Measurements from ENCODE around the gene PARD6G.

The PARD6G gene

DNA sequence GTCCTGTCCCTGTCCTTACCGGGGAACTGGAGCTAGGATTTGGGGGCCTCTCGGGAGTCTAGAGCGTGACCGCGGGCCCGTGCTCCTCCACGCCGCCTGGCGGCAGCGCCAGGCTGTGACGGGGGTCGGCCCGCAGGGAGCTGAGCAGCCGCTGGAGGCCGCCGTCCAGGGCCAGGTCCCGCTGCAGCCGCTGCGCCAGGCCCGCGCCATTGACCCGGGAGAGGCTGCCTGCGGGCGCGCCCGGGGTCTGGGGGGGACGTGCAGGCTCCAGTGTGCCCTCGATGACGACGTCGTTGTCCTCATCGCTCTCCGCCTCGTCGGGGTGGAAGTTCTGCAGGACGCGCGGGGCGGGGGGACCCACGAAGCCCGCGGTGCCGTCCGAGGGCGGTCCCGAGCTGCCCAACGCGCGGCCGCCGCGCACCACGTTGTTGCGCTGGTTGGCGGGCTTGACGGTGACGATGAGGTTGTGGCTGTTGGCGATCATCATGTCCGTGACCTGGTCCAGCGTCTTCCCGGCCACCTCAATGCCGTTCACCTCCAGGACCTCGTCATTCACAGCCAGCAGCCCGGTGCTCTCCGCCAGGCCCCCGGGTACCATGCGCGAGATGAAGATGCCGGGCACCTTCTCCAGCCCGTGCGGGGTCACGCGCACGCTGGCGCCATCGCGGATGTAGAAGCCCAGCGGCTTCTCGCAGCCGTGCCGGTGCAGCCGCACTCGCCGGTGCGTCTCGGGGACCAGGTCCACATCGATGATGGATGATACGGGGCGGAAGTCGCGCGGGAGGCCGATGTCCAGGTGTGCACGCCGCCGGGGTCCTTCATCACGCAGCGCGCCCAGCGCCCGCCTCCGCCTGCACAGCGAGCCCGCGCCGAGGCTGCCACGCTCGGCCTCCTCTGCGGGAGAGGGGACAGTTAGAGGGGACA lies 87.3 kb downstream of the PARD6G start:
- no peak overlapping the region for H3K27ac ChIP-seq
- H3K4me3 ChIP-seq: peak overlapping the region in 1 of 7 experiments; percentile 11

DNA sequence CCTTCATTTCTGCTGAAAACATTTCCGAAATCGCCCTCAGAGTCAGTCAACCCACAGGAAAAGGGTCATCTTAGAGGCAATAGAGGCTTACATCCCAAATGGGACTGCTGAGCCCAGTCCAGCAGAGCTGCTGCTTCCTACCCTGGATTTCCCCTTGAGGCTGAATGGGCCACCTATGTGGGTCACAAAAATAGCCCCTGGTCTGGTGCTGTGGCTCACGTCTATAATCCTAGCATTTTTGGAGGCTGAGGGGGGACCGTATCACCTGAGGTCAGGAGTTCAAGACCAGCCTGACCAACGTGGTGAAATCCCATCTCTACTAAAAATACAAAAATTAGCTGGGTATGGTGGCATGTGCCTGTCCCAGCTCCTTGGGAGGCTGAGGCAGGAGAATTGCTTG lies 88.9 kb downstream of the PARD6G start:
- Histone ChIP-seq H3K27ac (no peak overlapping the region), H3K4me3 (no peak overlapping the region)

DNA sequence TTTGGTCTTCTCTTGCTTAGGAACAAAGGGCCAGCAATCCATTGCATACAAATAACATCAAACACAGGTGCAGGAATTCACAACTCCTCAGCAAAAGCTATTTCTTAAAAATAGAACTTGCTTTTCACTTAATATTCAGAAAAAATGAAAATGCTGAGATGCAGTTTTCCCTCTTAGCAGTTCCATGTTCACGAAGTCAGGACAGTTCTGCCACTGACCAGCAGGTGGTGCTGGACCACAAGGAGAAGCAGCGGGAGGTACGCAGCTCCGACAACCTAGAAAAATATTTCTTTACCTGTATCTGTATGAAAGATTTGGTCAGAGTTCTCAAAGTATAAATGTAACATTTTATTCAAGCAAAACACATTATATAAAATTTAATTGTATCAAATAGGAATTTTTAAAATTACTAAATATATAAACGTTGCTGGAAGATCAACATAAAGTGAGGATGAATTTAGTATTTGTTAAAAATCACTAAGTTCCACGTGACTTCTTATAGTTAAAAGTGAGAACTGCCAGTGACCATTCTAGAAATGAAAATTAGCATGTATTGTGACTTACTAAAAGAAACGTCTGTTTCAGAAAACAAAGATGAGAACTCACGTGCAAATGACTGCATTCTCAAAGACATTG lies 89.5 kb downstream of the PARD6G start:
- no peak overlapping the region for H3K4me3 ChIP-seq
- no peak overlapping the region for H3K27ac ChIP-seq

DNA sequence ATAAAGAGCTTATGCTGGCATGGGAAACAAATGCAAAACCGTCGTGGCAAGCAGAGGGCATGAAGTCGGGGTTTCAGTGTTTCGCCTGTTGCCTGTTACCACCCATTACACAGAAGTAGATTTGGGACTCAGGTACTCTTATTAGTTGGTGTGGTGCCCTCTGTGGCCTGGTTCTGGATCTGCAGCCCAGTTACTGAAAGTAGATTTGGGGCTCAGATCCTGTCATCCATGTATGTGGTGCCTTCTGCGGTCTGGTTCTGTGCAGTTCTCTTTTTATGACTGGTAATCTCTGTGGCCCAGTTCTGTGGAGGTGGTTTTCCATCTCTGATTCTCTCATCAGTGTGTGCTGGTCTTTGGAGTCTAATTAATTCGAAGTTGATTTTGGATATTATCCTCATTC lies 93.0 kb downstream of the PARD6G start:
- no peak overlapping the region for H3K27ac ChIP-seq
- H3K4me3 ChIP-seq: no peak overlapping the region

DNA sequence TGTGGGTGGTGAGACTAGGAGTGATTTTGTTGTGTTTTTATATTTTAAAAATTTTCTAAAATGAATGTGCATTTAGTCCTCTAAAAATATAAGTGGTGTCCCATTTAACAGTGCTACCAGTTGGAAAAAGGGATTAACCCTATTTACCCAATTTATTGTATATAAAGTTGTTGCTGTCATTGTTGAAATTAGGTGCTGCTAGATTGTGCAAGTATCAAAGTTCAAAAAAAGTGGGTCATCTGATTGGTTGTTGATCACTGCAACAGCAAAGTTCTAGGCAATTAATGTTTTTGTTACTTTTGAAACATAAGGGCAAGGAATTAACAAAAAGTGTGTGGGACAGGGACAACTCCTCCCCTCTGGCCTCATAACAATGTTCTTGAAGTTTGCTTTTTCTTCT lies 97.6 kb downstream of the PARD6G start:
- Histone ChIP-seq H3K4me3 (no peak overlapping the region), H3K27ac (no peak overlapping the region)

DNA sequence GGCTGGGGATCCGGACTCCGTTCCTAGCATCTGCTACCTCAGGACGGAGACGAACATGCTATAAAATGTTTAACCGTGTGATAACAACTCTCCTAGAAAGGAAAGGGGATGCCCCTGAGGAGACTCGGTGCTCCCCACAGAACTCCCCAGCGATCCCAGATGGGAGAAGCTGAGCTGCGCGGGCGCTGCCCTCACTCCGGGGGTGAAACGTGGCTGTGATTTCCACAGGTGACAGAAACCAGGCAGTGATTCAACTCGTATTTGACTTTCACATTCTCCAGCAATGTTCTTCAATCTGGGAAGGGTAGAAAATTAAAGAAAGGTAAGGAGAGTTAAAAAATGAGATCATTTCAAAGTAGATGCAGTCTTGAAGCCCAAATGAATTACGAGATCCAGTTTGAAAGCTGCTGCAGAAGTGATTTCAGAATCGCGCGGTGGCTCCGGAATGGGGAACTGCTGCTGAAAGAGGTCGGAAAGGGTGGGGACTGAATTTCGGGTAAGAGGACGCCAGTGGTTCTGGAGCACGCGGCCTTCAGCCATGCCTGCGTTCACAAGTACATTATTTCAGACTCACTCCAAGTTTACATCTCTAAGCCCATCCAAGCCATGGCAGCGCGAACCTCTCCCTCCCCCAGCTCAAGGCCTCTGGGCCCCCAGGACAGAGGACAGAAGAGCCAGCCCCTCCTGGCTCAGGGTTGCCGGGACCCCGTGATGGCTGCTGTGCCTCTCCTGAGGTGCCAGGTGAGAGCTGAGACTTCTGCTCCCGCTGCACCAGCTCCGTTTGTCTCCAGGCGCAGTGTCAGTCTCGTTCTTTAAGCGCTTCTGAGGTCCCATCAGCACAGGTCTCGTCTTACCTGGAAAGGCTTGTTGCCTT lies 98.8 kb downstream of the PARD6G start:
- H3K27ac ChIP-seq: peak overlapping the region in 1 of 21 experiments; percentile 69
- H3K4me3 ChIP-seq: peak overlapping the region; percentile 34 to 65 (median 46)

DNA sequence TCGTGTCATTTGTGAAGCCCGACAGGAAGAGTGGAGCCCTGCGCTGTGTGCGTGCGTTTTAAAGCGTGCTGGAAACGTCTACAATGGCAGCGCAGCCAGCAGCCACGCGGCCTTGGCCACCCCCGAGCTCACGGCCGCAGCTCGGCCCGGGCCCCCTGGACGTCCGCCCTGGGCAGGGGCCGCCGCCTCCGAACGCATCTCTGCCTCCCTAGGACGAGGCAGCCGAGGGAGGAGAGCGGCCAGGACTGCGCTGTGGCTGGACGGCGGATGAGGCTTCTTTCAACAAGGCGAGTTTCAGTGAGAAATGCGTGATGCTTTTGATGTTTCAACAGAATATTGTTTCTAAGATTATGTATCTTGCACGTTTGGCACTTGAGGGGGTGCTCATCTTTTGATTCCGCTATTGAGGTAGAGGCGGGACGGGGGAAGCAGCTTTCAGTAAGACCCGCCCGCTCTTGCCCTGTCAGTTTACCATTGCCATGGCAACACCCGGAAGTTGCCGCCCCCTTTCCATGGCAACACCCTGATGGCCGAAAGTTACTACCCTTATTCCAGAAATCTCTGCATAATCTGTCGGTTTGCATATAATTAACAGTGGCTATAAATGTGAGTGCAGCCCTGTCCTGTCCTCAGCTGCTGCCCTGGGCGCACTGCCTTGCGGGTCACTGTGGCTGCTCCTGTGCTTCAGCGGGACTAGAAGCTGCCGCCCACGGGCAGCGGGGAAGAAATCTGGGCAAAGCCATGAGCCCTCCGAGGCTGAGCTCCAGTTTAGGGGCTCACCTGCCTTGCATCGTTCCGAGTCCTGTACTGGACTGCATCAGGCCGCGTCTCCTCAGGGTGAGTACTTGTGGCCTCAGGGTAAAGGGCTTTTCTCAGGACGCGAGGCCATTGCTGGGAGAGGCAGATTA lies 99.6 kb downstream of the PARD6G start:
- peak overlapping the region; percentile 34 to 65 (median 46) for H3K4me3 ChIP-seq
- H3K27ac ChIP-seq: peak overlapping the region in 5 of 21 experiments; percentile 28 to 69 (median 34)

DNA sequence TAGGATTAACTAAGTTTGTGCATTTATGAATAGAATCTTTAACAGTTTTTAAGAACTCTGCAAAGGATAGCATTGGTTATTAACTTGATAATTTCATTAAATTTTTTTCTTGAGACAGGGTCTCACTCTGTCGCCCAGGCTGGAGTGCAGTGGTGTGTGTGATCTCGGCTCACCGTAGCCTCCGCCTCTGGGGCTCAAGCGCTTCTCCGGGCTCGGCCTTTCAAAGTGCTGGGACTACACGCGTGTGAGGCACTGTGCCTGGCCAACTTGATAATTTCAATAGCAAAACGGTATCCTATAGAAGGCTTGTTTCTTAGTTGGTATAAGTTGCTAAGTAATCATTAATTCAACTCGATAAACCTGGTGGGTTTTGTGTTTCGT lies 100.3 kb downstream of the PARD6G start:
- Histone ChIP-seq H3K27ac (peak overlapping the region in 4 of 21 experiments; percentile 28 to 69 (median 39)), H3K4me3 (peak overlapping the region; percentile 34 to 65 (median 46))

DNA sequence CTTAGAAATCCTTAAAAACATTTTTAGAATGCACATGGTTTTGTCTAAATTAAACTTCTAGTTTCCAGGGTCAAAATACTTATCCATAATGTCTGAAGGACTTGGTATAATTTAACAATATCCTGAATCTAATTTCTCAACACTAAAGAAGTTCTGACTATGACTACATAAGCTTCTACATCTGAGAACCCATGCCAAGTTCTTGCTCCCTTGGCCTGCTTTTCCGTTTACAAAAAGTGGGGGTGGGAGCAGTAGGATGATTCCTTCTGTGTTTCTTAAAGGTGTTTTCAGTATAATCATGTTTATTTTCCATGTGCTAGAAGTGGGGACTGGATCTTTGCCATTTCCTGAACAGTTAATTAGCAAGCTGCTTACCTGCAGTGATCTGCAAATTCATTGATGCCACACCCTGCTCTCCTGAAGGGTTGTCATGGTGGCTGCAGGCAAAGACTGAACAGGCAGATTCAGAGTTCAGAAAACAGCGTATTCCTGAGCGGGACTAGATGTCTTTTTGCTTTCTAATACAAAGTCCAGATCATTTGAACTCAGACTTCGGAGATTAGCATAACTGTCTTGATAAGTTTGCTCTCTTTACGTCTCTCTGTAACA lies 102.0 kb downstream of the PARD6G start:
- Histone ChIP-seq H3K4me3 (no peak overlapping the region), H3K27ac (no peak overlapping the region)

DNA sequence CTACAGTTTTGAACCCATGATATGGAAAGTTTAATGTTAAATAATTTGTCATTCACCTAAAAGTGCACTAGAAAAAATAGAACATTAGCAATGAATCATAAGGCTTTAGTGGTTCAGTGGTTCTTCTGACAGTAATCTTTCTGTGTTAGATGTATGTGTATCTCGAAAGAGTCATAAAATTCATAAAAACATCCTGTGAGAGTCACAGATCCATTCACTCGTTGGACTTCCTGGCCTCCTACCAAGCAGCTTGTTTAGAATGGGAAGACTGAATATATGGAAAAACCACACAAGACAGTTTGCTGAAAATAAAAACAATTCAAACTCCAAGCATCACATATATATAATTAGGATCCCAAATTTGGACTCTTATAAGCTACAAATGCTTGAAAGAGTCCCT lies 103.4 kb downstream of the PARD6G start:
- H3K27ac ChIP-seq: no peak overlapping the region
- H3K4me3 ChIP-seq: no peak overlapping the region

DNA sequence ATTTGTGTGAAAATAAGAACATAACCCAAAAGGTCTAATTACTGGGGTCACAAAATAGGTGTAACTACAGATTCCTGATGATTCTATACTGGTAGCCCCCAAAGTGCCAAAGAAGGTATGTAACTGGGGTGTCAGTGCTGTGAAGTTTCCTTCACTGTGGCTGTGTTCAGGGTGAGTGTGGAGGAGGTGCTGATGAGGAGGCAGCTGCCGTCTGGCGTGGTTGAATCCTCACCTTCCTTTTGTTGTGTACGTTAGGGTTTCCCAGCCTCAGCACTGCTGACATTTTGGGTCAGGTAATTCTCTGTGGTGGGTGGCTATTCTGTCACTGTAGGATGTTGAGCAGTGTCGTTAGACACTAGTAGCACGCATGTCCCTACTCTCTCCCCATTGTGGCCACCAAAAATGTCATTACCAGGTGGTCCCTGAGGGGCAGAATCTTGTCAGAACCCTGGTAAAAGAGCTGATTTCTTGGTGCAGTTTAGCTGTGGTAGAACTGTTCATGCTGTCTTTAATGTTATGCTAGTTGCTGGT lies 106.8 kb downstream of the PARD6G start:
- Histone ChIP-seq H3K4me3 (no peak overlapping the region), H3K27ac (no peak overlapping the region)

DNA sequence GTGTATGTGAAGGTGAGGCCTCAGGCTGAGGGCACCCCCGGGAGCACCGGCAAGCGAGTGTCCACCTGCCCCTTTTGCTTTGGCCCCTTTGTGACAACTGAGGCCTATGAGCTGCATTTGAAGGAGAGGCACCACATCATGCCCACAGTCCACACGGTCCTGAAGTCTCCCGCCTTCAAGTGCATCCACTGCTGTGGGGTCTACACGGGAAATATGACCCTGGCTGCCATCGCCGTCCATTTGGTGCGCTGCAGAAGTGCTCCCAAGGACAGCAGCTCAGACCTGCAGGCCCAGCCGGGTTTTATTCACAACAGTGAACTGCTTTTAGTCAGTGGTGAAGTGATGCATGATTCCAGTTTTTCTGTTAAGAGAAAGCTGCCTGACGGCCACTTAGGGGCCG lies 109.3 kb downstream of the PARD6G start:
- H3K4me3 ChIP-seq: no peak overlapping the region

DNA sequence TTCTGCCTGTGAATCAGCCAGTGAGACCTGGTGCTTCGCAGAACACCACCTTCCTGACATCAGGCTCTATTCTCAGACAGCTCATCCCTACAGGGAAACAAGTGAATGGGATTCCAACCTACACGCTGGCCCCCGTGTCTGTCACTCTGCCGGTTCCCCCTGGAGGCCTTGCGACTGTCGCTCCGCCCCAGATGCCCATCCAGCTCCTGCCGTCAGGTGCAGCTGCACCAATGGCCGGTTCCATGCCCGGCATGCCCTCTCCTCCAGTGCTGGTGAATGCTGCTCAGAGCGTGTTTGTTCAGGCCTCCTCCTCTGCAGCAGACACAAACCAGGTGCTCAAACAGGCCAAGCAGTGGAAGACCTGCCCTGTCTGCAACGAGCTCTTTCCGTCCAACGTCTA lies 110.2 kb downstream of the PARD6G start:
- no peak overlapping the region for H3K4me3 ChIP-seq
- H3K27ac ChIP-seq: no peak overlapping the region

More for the DNA sequence above, 109.3 kb downstream of the PARD6G start:
- no peak overlapping the region for H3K27ac ChIP-seq

DNA sequence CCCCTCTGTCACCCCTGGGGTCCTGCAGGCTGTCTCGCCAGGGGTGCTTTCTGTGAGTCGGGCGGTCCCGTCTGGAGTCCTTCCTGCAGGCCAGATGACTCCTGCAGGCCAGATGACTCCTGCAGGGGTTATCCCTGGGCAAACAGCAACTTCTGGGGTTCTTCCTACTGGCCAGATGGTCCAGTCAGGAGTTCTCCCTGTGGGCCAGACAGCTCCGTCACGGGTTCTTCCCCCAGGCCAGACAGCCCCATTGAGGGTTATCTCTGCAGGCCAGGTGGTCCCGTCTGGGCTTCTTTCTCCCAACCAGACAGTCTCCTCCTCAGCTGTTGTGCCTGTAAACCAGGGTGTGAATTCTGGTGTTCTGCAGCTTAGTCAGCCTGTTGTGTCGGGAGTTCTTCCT lies 110.6 kb downstream of the PARD6G start:
- no peak overlapping the region for H3K4me3 ChIP-seq
- H3K27ac ChIP-seq: no peak overlapping the region

DNA sequence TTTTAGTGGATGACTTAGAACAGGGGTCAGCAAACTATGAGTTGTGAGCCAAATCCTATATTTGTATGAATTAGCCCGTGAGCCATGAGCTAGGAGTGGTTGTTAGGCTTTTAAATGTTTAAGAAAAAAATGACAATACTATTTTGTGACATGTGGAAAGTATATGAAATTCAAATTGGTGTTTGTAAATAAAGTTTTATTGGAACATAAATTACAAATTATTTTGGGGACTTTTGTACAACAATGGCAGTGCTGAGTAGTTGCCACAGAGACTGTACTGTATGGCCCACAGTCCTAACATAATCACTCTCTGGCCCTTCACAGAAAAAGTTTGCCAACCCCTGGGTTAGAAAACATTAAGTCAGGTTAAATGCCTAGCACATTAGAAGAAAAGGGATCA lies 112.2 kb downstream of the PARD6G start:
- Histone ChIP-seq H3K27ac (no peak overlapping the region), H3K4me3 (no peak overlapping the region)

DNA sequence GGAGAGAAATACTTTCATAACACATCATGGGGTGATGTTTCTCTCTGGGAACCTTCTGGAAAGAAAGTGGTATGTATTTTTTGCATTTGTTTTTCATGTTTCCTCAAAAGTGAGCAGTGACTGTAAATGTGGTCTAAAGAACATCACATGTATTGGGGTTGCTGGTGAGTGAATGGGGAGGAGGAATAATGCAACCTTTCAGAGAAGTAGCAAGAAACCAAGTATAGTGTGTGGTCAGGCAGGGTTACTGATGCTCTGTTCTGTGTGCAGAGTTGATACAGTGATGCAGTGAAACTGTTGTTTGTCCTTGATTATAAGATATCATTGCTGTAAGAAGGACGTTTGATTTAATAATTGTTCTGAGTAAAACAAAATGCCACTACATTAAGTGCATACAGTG lies 114.2 kb downstream of the PARD6G start:
- Histone ChIP-seq H3K27ac (no peak overlapping the region), H3K4me3 (no peak overlapping the region)

DNA sequence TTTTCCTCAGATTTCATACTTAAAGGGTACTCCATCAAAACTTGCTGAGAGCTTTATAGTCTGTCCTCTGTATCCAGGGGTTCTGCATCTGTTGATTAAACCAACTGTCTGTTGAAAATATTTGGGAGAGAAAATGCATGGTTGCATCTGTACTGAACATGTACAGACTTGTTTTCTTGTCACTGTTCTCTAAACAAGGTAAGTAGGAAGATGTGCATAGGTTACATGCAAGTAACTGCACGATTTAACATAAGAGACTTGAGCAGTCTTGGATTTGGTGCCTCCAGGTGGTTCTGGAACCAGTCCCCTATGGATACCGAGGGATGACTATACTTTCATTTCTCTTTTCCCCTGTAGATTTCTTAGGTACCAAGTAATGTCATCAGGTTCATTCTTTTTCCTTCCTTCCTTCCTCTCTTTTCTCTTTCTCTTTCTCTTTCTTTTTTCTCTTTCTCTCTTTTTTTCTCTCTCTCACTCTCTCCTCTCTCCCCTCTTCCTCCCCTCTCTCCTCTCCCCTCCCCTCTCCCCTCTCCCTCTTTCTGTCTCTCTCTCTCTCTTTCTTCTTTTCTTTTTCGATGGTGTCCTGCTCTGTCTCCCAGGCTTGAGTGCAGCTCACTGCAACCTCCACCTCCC lies 115.0 kb downstream of the PARD6G start:
- Histone ChIP-seq H3K27ac (no peak overlapping the region), H3K4me3 (no peak overlapping the region)

DNA sequence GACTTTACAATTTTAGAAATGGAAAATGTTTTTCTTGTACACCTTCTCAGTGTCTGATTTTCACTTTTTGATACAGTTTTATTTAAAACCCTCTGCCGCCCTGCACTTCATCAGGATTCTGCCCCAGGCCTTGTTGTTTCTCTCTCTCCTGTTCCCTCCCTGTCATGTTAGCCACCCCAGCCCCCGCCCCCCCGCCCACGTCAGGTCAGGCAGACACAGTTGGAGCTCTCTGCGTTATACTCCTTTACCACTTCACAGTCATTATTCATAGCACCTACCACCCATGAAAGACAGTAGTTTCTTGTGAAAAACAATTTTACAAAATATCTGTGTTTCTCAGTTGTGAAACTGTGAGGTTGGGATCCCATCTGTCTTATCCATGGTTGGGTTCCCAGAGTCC lies 116.8 kb downstream of the PARD6G start:
- Histone ChIP-seq H3K4me3 (no peak overlapping the region), H3K27ac (no peak overlapping the region)

Measured in skin epidermis (tissue), 12 donors.